H1 (cell line): ENCODE measurements around the gene TLE3. TPM values are rescaled to one million over a fixed set of nuclear protein-coding genes. Genes with fewer than 3 reads are reported as not detected.

ENCODE experiments used
- CHD7 ChIP-seq: fragments of 300-600 bp; sonication (generic); IDR thresholded peaks from 2 replicates; pipeline ENCODE4 v1.7.1; 2012; ENCODE audit warnings: low read length, moderate library complexity, mild to moderate bottlenecking, inconsistent platforms; ENCODE audit not compliant: insufficient replicate concordance
- RAD21 ChIP-seq, 2 experiments: IDR thresholded peaks in 1 of 2; conservative IDR thresholded peaks in 1 of 2; 2 replicates each; pipeline ENCODE4 v1.6.1; 2011; ENCODE audit warnings: low read depth in 2 of 2, low read length in 2 of 2, improper control_type of control experiment in 1 of 2, inconsistent platforms in 1 of 2, mild to moderate bottlenecking in 1 of 2, moderate library complexity in 1 of 2
- SAP30 ChIP-seq: fragments of 300-600 bp; sonication (generic); IDR thresholded peaks from 2 replicates; pipeline ENCODE4 v1.7.1; 2012; ENCODE audit warnings: low read length, moderate library complexity, mild to moderate bottlenecking, inconsistent platforms; ENCODE audit not compliant: insufficient read depth, insufficient replicate concordance
- SP1 ChIP-seq: IDR thresholded peaks from 2 replicates; pipeline ENCODE4 v1.6.1; 2011; ENCODE audit warnings: low read depth, low read length
- TBP ChIP-seq: IDR thresholded peaks from 2 replicates; pipeline ENCODE4 v1.6.1; 2011; ENCODE audit warnings: low read depth, low read length, improper control_type of control experiment
- ZNF274 ChIP-seq: IDR thresholded peaks from 2 replicates; pipeline ENCODE4 v1.7.0; 2012; ENCODE audit warnings: low read length, borderline replicate concordance; ENCODE audit errors: extremely low read depth
- polyA plus RNA-seq, 7 experiments: library from polyadenylated mRNA; depleted of rRNA in 3 of 7; stranded (reverse) in 5 of 7; unstranded in 2 of 7; fragments of >200 nt in 5 of 7; fragments of 200-250 nt in 2 of 7; gene quantifications; 1 replicate in 5 of 7; 2 replicates in 1 of 7; 4 replicates in 1 of 7; pipeline versions ENCODE4 v1.2.1 to v1.2.3, GENCODE V29; 2011 to 2013; ENCODE audit warnings: missing spikeins in 2 of 7, mixed read lengths in 2 of 7
- total RNA-seq: library from RNA; stranded (reverse); fragmentation: NEBNext Ultra II Directional; extraction: Animal tissue kit (Norgen Biotek cat#: 25700); gene quantifications from 2 replicates; pipeline ENCODE4 v1.2.1, GENCODE V29; 2021

Gene TLE3
- total and polyA plus RNA-seq, 2 of the 8 experiments (the other 6 are each of a cell fraction or from before 2014, with no cell fraction given), result 25.1 to 61.2 TPM

- no peak for TF ChIP-seq CHD7
- TF ChIP-seq SP1, result no peak
- TF ChIP-seq TBP, result no peak
- no peak for TF ChIP-seq SAP30
- no peak for TF ChIP-seq RAD21 (IDR thresholded peaks at IDR 0.05 in 1 of 2, conservative IDR thresholded peaks at IDR 0.05 in 1 of 2; ENCODE audit: low read depth in 2 of 2, low read length in 2 of 2)
- no peak for TF ChIP-seq ZNF274
Measured at GRCh38 chr15:70083946-70084345, 13.8 kb downstream of the TLE3 start (continued).
